GM23338 (cell line): Measurements from ENCODE around the gene KCNH5. TPM values are rescaled to one million over a fixed set of nuclear protein-coding genes. Genes with fewer than 3 reads are reported as not detected.

Source experiments
- ATAC-seq: fragments of 200-7000 bp; cut with Tn5 transposase; 3 replicates; pipeline ENCODE4 v1.9.1; 2020
- DNase-seq: peaks from one replicate; pipeline ENCODE4 v3.0.0-alpha.2; 2015; ENCODE audit warnings: low spot score
- H2AFZ ChIP-seq: fragments of 200-600 bp; sonication (generic); 2 replicates; pipeline ENCODE4 v1.8.0; 2016; ENCODE audit warnings: antibody characterized with exemption, mild to moderate bottlenecking, moderate library complexity
- H3F3A ChIP-seq: fragments of 200-600 bp; sonication (generic); replicated peaks from 2 replicates; pipeline ENCODE4 v1.8.0; 2017; ENCODE audit warnings: antibody characterized with exemption, mixed run types, low read depth
- H3K27ac ChIP-seq: fragments of 200-600 bp; sonication (generic); 2 replicates; pipeline ENCODE4 v1.6.1; 2016; ENCODE audit warnings: low read depth
- H3K27me3 ChIP-seq: fragments of 200-600 bp; sonication (generic); 2 replicates; pipeline ENCODE4 v1.8.0; 2016; ENCODE audit warnings: mild to moderate bottlenecking, mixed run types, moderate library complexity; ENCODE audit not compliant: insufficient read depth
- H3K36me3 ChIP-seq: fragments of 200-600 bp; sonication (generic); 2 replicates; pipeline ENCODE4 v1.8.0; 2016; ENCODE audit warnings: mild to moderate bottlenecking; ENCODE audit not compliant: insufficient read depth
- H3K4me1 ChIP-seq: fragments of 200-600 bp; sonication (generic); 2 replicates; pipeline ENCODE4 v1.8.0; 2016; ENCODE audit warnings: mild to moderate bottlenecking, moderate library complexity; ENCODE audit not compliant: insufficient read depth
- H3K4me2 ChIP-seq: fragments of 200-600 bp; sonication (generic); 2 replicates; pipeline ENCODE4 v1.7.1; 2017; ENCODE audit warnings: mixed run types
- H3K4me3 ChIP-seq: fragments of 200-600 bp; sonication (generic); 2 replicates; pipeline ENCODE4 v1.6.1; 2016; ENCODE audit warnings: mixed run types
- H3K79me2 ChIP-seq: fragments of 200-600 bp; sonication (generic); replicated peaks from 2 replicates; pipeline ENCODE4 v1.8.0; 2017; ENCODE audit warnings: mild to moderate bottlenecking; ENCODE audit not compliant: insufficient read depth
- H3K9me2 ChIP-seq: fragments of 200-600 bp; sonication (generic); 2 replicates; pipeline ENCODE4 v1.8.0; 2017; ENCODE audit not compliant: insufficient read depth
- H4K20me1 ChIP-seq: fragments of 200-600 bp; sonication (generic); replicated peaks from 2 replicates; pipeline ENCODE4 v1.8.0; 2017; ENCODE audit warnings: mild to moderate bottlenecking; ENCODE audit not compliant: insufficient read depth
- H3K27ac Mint-ChIP-seq: 2 replicates; pipeline ENCODE4 v1.8.0; 2020; ENCODE audit warnings: inconsistent platforms, mild to moderate bottlenecking, moderate library complexity, mixed read lengths
- H3K27me3 Mint-ChIP-seq: 3 replicates; pipeline ENCODE4 v1.8.0; 2022; ENCODE audit warnings: low read depth, mild to moderate bottlenecking, moderate library complexity, mixed read lengths, inconsistent platforms; ENCODE audit not compliant: insufficient read depth, poor library complexity
- H3K36me3 Mint-ChIP-seq: 3 replicates; pipeline ENCODE4 v1.8.0; 2021; ENCODE audit warnings: low read depth, mild to moderate bottlenecking, inconsistent platforms, moderate library complexity, mixed read lengths
- H3K4me1 Mint-ChIP-seq: 3 replicates; pipeline ENCODE4 v1.8.0; 2020; ENCODE audit warnings: mild to moderate bottlenecking, inconsistent platforms, mixed read lengths
- H3K4me3 Mint-ChIP-seq: 3 replicates; pipeline ENCODE4 v1.8.0; 2021; ENCODE audit warnings: moderate library complexity, mild to moderate bottlenecking, inconsistent platforms, mixed read lengths
- H3K9me3 Mint-ChIP-seq: 3 replicates; pipeline ENCODE4 v1.8.0; 2020; ENCODE audit warnings: moderate library complexity, mild to moderate bottlenecking, inconsistent platforms, mixed read lengths
- CREB1 ChIP-seq: fragments of 250-450 bp; sonication (Bioruptor Pico); IDR thresholded peaks from 2 replicates; pipeline ENCODE4 v1.5.0; 2020; ENCODE audit warnings: low read depth, mild to moderate bottlenecking, moderate library complexity
- EZH2 ChIP-seq: fragments of 200-600 bp; sonication (generic); IDR thresholded peaks from one replicate; pipeline ENCODE4 v1.8.0; 2017; ENCODE audit warnings: antibody characterized with exemption, mild to moderate bottlenecking, low read depth; ENCODE audit not compliant: unreplicated experiment
- EZH2phosphoT487 ChIP-seq: fragments of 200-600 bp; sonication (generic); IDR thresholded peaks from one replicate; pipeline ENCODE4 v1.8.1; 2018; ENCODE audit warnings: antibody characterized with exemption; ENCODE audit not compliant: unreplicated experiment
- JUNB ChIP-seq: IDR thresholded peaks from one replicate; pipeline ENCODE4 v1.6.1; 2016; ENCODE audit warnings: antibody characterized with exemption; ENCODE audit not compliant: unreplicated experiment
- NANOG ChIP-seq: IDR thresholded peaks from 2 replicates; pipeline ENCODE4 v1.6.1; 2016; ENCODE audit warnings: antibody characterized with exemption, borderline replicate concordance
- POLR2AphosphoS5 ChIP-seq: IDR thresholded peaks from 2 replicates; pipeline ENCODE4 v1.6.1; 2016; ENCODE audit warnings: antibody characterized with exemption, low read depth
- REST ChIP-seq: IDR thresholded peaks from one replicate; pipeline ENCODE4 v1.6.1; 2018; ENCODE audit warnings: antibody characterized with exemption; ENCODE audit not compliant: unreplicated experiment
- STAT1 ChIP-seq: IDR thresholded peaks from one replicate; pipeline ENCODE4 v1.6.1; 2016; ENCODE audit warnings: antibody characterized with exemption; ENCODE audit not compliant: unreplicated experiment
- ZNF114 ChIP-seq: fragments of 250-450 bp; sonication (Bioruptor Pico); IDR thresholded peaks from 2 replicates; pipeline ENCODE4 v1.5.0; 2020; ENCODE audit warnings: mild to moderate bottlenecking, moderate library complexity
- ZNF331 ChIP-seq: fragments of 250-450 bp; sonication (Bioruptor Pico); IDR thresholded peaks from 2 replicates; pipeline ENCODE4 v1.5.0; 2020; ENCODE audit warnings: low read depth, mild to moderate bottlenecking, moderate library complexity
- polyA plus RNA-seq: library from polyadenylated mRNA; unstranded; fragments of >200 nt; fragmentation: Nextera tagmentation; extraction: Ambion mirVana; gene quantifications from 2 replicates; pipeline ENCODE4 v1.2.1, GENCODE V29; 2016
- total RNA-seq: library from RNA; depleted of rRNA; stranded (reverse); fragments of >200 nt; shearing (Covaris generic); gene quantifications from 2 replicates; pipeline ENCODE4 v1.2.3, GENCODE V29; 2014
- TF ChIP-seq, protein P1 (sequence below): fragments of 250-450 bp; sonication (Bioruptor Pico); IDR thresholded peaks from 2 replicates; pipeline ENCODE4 v1.5.0; 2020; ENCODE audit warnings: mild to moderate bottlenecking, moderate library complexity
- TF ChIP-seq, protein P2 (sequence below), 2 experiments: fragments of 200-600 bp in 1 of 2; sonication (generic) in 1 of 2; conservative IDR thresholded peaks; 2 replicates each; pipeline versions ENCODE4 v1.5.1 to v1.6.1; 2016 to 2017; ENCODE audit warnings: antibody characterized with exemption in 2 of 2, low read depth in 2 of 2, mild to moderate bottlenecking in 2 of 2, moderate library complexity in 1 of 2
- TF ChIP-seq, protein P3 (sequence below): IDR thresholded peaks from 2 replicates; pipeline ENCODE4 v1.6.1; 2016; ENCODE audit warnings: antibody characterized with exemption

KCNH5 gene
- total and polyA plus RNA-seq, 2 experiments from 2014 or later = 0.71 to 0.83 TPM

DNA sequence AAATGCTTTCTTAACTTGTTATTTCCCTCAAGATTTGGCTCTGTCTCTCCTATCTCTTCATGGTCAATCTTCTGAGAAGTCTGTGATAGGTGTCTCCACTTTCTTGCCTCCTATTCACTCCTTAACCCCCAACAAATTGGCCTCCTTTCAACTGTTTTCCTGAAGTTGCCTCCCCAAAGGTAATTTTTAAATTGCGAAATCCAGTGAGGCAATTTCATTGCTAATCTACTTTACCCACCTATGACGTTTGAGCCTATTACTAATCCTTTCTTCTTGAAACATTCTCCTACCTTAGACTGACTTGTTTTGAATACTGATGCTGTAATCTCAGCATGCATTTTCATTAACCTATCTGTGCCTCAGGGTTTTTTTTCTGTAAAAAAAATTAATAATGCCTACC lies 6.0 kb upstream of the KCNH5 start:
- H3K27me3 Mint-ChIP-seq = peaks cover 11% of the 10 kb centered on the region

More for the DNA sequence above, 6.0 kb upstream of the KCNH5 start:
- Histone ChIP-seq H4K20me1 (no peaks in the 10 kb centered on the region), H3K36me3 (no peaks in the 10 kb centered on the region), H2AFZ (no peak overlapping the region), H3K79me2 (no peaks in the 10 kb centered on the region), H3F3A (no peaks in the 10 kb centered on the region), H3K4me1 (peaks cover 17% of the 10 kb centered on the region), H3K4me3 (no peak overlapping the region), H3K4me2 (no peak overlapping the region), H3K27ac (no peak overlapping the region), H3K27me3 (peaks cover 33% of the 10 kb centered on the region), H3K9me2 (no peaks in the 10 kb centered on the region)
- Mint-ChIP-seq H3K27ac (no peak overlapping the region), H3K4me3 (no peak overlapping the region), H3K36me3 (no peaks in the 10 kb centered on the region; the same call in 2 of the 3 replicates), H3K4me1 (peaks cover 22% of the 10 kb centered on the region), H3K9me3 (no peaks in the 10 kb centered on the region)
- ATAC-seq = no peak
- DNase-seq = no peak
- TF ChIP-seq, protein P1, sequence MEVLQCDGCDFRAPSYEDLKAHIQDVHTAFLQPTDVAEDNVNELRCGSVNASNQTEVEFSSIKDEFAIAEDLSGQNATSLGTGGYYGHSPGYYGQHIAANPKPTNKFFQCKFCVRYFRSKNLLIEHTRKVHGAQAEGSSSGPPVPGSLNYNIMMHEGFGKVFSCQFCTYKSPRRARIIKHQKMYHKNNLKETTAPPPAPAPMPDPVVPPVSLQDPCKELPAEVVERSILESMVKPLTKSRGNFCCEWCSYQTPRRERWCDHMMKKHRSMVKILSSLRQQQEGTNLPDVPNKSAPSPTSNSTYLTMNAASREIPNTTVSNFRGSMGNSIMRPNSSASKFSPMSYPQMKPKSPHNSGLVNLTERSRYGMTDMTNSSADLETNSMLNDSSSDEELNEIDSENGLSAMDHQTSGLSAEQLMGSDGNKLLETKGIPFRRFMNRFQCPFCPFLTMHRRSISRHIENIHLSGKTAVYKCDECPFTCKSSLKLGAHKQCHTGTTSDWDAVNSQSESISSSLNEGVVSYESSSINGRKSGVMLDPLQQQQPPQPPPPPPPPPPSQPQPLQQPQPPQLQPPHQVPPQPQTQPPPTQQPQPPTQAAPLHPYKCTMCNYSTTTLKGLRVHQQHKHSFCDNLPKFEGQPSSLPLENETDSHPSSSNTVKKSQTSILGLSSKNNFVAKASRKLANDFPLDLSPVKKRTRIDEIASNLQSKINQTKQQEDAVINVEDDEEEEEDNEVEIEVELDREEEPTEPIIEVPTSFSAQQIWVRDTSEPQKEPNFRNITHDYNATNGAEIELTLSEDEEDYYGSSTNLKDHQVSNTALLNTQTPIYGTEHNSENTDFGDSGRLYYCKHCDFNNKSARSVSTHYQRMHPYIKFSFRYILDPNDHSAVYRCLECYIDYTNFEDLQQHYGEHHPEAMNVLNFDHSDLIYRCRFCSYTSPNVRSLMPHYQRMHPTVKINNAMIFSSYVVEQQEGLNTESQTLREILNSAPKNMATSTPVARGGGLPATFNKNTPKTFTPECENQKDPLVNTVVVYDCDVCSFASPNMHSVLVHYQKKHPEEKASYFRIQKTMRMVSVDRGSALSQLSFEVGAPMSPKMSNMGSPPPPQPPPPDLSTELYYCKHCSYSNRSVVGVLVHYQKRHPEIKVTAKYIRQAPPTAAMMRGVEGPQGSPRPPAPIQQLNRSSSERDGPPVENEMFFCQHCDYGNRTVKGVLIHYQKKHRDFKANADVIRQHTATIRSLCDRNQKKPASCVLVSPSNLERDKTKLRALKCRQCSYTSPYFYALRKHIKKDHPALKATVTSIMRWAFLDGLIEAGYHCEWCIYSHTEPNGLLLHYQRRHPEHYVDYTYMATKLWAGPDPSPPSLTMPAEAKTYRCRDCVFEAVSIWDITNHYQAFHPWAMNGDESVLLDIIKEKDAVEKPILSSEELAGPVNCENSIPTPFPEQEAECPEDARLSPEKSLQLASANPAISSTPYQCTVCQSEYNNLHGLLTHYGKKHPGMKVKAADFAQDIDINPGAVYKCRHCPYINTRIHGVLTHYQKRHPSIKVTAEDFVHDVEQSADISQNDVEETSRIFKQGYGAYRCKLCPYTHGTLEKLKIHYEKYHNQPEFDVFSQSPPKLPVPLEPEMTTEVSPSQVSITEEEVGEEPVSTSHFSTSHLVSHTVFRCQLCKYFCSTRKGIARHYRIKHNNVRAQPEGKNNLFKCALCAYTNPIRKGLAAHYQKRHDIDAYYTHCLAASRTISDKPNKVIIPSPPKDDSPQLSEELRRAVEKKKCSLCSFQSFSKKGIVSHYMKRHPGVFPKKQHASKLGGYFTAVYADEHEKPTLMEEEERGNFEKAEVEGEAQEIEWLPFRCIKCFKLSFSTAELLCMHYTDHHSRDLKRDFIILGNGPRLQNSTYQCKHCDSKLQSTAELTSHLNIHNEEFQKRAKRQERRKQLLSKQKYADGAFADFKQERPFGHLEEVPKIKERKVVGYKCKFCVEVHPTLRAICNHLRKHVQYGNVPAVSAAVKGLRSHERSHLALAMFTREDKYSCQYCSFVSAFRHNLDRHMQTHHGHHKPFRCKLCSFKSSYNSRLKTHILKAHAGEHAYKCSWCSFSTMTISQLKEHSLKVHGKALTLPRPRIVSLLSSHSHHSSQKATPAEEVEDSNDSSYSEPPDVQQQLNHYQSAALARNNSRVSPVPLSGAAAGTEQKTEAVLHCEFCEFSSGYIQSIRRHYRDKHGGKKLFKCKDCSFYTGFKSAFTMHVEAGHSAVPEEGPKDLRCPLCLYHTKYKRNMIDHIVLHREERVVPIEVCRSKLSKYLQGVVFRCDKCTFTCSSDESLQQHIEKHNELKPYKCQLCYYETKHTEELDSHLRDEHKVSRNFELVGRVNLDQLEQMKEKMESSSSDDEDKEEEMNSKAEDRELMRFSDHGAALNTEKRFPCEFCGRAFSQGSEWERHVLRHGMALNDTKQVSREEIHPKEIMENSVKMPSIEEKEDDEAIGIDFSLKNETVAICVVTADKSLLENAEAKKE = no peak
- no peak for TF ChIP-seq REST
- no peak for TF ChIP-seq EZH2phosphoT487
- TF ChIP-seq ZNF331 (CRISPR knock-in tag) = no peak
- TF ChIP-seq, protein P2, sequence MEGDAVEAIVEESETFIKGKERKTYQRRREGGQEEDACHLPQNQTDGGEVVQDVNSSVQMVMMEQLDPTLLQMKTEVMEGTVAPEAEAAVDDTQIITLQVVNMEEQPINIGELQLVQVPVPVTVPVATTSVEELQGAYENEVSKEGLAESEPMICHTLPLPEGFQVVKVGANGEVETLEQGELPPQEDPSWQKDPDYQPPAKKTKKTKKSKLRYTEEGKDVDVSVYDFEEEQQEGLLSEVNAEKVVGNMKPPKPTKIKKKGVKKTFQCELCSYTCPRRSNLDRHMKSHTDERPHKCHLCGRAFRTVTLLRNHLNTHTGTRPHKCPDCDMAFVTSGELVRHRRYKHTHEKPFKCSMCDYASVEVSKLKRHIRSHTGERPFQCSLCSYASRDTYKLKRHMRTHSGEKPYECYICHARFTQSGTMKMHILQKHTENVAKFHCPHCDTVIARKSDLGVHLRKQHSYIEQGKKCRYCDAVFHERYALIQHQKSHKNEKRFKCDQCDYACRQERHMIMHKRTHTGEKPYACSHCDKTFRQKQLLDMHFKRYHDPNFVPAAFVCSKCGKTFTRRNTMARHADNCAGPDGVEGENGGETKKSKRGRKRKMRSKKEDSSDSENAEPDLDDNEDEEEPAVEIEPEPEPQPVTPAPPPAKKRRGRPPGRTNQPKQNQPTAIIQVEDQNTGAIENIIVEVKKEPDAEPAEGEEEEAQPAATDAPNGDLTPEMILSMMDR (conservative IDR thresholded peaks at IDR 0.05; ENCODE audit: low read depth in 2 of 2) = no peak
- no peak for TF ChIP-seq NANOG
- no peak for TF ChIP-seq POLR2AphosphoS5
- TF ChIP-seq JUNB = no peak
- TF ChIP-seq, protein P3, sequence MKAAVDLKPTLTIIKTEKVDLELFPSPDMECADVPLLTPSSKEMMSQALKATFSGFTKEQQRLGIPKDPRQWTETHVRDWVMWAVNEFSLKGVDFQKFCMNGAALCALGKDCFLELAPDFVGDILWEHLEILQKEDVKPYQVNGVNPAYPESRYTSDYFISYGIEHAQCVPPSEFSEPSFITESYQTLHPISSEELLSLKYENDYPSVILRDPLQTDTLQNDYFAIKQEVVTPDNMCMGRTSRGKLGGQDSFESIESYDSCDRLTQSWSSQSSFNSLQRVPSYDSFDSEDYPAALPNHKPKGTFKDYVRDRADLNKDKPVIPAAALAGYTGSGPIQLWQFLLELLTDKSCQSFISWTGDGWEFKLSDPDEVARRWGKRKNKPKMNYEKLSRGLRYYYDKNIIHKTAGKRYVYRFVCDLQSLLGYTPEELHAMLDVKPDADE = no peak
- TF ChIP-seq EZH2 = no peak
- TF ChIP-seq CREB1 (CRISPR knock-in tag) = no peak
- TF ChIP-seq STAT1 = no peak
- no peak for TF ChIP-seq ZNF114 (CRISPR knock-in tag)
